Measurements from ENCODE around the gene ADGRV1.
A peak's percentile ranks its signal among the peaks of the same experiment; 100 is the strongest.
"Not testable (repeated sequence)": the region's sequence is repeated elsewhere in the genome, so short reads cannot be mapped to it uniquely, and the experiment has no call there.

Gene ADGRV1

DNA sequence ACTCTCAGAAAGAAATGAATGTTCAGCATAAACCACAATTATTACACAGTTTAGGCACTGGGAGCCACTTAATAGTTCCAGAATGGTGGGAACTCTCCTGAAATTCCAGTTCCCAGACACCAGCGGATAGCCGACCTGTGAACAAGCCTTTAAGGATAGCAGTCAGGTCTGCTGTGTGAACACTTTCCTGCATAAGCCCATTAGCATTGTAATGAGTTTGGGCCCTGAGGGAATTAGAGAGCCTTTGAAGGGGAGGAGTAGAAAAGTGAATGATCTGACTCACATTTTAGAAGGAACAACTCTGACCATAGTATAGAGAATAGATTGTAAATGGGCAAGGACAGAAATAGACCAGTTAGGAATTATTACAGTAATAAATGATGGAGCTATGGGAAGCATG is 189.1 kb downstream of the ADGRV1 start:
- no peak for DNase-seq

DNA sequence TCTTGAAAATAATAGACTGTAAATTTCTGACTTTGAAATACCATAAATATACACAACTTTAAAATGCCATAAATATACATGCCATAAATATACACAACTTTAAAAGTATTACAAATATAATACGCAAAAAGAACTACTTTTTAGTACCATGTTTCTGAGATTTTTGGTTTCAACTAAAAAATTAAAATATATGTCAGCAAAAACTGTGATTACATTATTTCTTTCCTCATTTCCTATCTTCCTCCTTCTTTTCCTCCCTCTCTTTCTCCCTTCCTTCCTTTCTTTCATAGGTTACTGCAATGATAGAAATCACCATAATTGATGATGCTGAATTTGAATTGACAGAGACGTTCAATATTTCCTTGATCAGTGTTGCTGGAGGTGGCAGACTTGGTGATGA is 200.5 kb downstream of the ADGRV1 start:
- DNase-seq = no peak

DNA sequence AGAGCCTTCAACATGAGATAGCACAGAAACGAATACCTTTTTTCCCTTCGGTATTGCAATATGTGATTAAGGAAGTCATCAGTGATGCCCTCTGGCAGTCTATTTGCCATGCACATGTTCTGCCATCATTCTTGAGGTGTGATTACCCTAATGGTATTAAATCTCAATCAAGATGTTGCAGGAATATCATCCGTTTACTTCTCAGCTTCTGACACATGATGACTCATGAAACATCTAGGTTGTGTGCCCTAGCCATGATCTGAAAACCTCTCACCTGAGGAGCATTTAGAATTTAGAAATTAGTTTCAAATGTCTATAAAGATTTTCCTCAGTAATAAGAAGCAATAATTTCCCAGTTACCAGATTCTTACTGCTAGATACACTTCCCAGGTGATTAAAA is 209.1 kb downstream of the ADGRV1 start:
- no peak for DNase-seq

DNA sequence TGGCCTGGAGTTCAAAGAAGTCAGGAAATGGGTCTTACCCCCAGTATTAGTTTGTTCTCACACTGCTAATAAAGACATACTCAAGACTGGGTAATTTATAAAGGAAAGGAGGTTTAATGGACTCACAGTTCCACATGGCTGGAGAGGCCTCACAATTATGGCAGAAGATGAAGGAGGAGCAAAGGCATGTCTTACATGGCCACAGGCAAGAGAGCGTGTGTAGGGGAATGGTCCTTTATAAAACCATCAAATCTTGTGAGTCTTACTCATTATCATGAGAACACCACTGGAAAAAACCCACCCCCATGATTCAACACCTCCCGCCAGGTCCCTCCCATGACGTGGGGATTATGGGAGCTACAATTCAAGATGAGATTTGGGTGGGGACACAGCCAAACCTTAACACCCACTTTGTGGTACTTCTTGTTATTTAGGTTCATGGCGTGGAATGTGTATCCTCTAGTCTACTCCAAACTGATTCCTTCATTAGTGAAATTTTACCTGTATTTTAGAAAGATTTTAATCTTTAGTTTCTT is 211.5 kb downstream of the ADGRV1 start:
- not testable (repeated sequence) for DNase-seq

DNA sequence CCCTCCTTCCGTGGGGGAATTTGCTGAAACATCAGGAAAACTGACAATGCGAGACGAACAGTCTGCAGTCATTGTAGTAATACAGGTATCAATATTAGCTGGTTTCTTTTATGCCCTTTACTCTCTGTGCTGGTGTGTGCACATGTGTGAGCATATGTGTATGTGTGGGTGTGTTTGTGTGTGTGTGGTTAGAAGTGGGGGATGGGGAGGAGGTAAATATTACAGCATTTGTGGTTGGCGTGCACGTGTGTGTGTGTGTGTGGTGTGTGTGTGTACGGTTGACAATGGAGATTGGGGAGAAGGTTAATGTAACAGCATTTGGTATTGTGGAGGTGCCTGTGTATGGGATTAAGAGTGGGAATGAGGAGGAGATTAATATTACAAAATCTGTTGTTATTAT is 219.4 kb downstream of the ADGRV1 start:
- DNase-seq = no peak

DNA sequence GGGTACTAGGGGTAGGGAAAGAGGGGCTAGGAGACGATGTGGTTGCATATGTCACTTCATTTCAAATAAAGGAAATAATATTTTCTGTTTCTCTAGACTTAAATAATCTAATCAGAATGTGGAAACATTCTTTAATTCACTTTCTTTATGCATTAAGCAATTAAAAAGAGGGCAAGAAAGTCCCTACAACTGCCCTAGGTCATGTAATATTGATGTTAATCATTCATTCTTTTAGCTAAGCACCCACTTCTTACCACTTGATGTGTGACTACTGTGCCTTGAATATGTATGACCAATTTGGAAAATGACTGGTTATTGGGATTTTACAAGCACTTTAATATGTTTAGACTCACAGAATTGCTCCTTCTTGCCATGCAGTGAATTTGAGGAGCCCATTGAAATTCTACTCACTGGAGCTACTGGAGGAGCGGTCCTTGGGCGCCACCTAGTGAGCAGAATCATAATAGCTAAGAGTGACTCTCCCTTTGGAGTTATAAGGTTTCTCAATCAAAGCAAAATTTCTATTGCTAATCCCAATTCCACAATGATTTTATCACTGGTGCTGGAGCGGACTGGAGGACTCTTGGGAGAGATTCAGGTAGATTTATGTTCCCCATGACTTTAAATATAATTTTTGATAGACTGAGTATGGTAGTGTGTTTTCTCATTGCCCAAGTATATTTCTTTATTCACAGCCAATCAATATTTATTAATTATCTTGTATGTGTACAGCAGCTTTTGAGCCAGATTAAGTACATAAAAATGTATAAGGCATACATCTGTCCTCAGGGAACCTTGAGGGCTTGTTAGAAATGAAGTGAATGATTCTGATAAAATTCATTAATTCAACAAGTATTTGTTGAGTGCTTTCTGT is 225.1 kb downstream of the ADGRV1 start:
- peak; percentile 78 for DNase-seq

DNA sequence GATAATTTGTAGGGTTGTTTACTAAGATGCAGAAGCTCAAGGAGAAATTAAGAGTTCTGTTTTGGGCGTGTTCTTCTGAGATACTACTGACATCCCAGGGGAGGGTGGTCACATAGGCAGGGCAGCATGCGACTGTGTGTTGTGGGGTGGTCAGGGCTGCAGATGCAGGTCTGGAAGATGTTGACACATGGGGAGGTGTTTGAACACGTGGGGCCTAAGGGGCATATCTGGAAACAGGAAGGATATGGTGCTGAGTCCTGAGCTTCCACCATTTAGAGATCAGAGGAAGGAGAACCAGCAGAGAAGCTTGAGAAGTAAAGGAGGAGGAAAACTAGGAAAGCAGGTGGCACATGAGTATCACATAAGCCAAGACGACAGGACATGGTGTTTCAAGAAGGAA is 228.2 kb downstream of the ADGRV1 start:
- DNase-seq = no peak

DNA sequence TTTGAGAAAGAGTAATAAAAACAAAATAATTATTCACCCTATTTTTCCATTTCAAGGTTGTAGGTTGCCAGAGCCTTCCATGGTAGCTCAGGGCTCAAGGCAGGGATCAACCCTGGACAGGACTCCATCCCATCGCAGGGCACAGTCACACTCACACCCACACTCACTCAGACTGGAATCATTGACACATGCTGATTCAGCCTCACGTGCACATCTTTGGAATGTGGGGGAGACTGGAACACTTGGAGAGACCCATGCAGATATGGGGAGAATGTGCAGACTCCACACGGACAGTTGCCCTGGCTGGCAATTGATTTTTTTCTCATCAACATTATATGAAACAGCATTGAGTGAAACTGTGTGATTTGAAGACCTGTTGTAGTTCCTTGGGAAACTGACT is 234.1 kb downstream of the ADGRV1 start:
- no peak for DNase-seq

DNA sequence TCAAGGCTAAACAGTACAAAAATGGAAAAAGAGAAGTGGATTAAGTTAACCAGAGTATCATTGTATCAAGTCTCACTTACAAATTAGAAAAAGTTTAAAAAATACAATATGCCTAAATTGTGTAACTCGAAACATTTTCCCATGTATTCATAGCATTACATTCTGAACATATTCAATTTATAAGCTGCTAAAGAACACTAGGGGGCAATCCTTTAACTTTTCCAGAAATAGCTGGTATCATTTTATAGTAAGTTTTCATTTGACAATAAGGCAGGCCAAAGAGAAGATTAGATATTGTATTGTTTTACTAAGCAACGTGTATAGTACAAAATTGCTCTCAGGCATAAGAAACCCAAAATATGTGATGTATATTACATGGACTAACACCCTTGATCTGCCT is 234.6 kb downstream of the ADGRV1 start:
- no peak for DNase-seq

DNA sequence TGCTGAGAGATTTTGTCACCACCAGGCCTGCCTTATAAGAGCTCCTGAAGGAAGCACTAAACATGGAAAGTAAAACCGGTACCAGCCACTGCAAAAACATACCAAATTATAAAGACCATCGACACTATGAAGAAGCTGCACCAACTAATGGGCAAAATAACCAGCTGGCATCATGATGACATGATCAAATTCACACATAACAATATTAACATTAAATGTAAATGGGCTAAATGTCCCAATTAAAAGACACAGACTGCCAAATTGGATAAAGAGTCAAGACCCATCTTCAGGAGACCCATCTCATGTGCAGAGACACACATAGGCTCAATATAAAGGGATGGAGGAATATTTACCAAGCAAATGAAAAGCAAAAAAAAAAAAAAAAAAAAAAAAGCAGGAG is 238.3 kb downstream of the ADGRV1 start:
- not testable (repeated sequence) for DNase-seq

DNA sequence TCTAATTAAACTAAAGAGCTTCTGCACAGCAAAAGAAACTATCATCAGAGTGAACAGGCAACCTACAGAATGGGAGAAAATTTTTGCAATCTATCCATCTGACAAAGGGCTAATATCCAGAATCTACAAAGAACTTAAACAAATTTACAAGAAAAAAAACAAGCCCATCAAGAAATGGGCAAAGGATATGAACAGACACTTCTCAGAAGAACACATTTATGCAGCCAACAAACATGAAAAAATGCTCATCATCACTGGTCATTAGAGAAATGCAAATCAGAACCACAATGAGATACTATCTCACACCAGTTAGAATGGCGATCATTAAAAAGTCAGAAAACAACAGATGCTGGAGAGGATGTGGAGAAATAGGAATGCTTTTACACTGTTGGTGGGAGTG is 241.5 kb downstream of the ADGRV1 start:
- DNase-seq = not testable (repeated sequence)

DNA sequence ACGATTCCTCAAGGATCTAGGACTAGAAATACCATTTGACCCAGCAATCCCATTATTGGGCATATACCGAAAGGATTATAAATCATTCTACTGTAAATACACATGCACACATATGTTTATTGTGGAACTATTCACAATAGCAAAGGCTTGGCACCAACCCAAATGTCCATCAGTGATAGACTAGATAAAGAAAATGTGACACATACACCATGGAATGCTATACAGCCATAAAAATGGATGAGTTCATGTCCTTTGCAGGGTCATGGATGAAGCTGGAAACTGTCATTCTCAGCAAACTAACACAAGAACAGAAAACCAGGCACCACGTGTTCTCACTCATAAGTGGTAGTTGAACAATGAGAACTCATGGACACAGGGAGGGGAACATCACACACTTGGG is 241.9 kb downstream of the ADGRV1 start:
- not testable (repeated sequence) for DNase-seq

DNA sequence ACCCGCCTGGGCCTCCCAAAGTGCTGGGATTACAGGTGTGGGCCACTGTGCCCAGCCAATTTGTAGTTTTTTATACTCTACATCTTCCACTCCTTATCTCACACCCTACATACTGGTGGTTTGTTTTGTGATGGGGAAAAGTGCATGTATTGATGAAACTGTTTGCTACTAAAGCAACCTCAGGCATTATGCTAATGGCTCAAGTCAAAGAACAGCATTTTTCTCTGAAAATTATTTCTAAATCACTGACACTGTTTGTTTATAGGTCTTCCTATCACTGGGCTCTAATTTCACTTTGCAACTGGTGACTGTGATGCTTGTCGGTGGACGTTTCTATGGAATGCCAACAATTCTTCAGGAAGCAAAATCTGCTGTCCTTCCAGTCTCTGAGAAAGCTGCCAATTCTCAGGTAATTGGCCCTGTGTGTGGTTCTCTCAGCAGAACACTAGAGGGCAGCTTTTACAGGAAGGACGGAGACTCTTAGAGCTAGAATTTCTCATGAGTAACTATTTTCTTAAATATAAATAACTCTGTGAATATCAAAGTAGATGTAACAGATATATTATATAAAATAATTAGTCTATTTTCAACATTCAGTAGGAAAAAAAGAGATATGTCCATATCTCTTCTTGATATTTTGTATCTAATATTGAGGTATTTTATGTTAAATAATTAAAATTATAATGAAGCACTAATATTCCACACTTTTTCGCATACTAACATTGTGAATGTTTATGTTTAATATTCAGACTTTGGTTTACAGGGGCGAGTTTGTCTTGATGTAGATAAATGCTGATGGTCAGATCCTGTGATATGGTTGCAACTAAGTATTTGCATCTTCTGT is 244.1 kb downstream of the ADGRV1 start:
- peak; percentile 0 for DNase-seq

DNA sequence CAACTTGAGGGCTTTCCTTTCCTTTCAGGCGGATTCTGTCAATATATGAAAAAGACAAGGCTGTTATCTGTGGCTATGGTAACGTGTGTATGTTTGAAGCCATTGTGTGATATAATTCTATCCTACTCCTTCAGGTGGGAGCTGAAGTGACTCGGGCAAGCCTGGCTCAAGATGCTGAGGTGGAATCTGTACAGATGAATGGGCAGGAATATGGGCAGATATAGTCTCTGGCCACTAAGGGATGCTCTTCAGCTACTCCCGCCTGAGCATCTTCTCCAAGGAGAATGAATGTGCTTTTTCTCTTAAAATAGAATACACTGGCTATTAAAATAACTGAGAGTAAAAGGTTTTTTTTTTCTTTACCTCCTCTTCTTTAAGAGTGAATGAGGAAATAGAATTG is 244.8 kb downstream of the ADGRV1 start:
- DNase-seq = no peak

DNA sequence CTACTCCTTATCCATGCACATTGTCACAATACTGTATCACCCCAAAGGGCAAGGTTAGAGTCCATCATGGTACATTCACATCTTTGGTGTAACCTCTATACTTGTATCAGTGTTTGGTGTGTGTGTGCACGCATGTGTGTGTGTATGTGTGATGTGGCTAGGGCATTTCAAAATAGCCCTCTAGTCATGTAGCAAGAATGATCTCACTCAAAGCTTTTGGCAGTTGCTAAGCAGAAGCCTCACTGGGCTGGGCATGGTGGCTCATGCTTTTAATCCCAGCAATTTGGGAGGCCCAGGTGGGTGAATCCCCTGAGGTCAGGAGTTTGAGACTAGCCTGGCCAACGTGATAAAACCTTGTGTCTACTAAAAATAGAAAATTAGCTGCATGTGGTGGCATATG is 245.3 kb downstream of the ADGRV1 start:
- no peak for DNase-seq

DNA sequence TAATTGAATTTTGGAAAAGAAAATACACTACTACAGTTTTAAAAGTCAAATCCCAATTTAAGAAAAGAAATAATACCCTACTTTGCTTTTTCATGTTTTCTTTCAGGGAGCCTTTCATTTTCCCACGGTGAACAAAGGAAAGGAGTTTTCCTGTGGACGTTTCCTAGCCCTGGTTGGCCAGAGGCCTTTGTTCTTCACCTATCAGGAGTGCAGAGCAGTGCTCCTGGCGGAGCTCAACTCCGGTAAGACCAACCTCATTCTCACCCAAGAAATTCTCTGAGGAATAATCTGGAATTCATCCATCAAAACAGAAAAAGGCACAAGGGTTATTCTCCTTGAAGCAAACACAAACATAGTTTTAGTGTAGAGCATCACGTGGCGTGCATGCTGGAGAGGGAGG is 248.9 kb downstream of the ADGRV1 start:
- DNase-seq = no peak

DNA sequence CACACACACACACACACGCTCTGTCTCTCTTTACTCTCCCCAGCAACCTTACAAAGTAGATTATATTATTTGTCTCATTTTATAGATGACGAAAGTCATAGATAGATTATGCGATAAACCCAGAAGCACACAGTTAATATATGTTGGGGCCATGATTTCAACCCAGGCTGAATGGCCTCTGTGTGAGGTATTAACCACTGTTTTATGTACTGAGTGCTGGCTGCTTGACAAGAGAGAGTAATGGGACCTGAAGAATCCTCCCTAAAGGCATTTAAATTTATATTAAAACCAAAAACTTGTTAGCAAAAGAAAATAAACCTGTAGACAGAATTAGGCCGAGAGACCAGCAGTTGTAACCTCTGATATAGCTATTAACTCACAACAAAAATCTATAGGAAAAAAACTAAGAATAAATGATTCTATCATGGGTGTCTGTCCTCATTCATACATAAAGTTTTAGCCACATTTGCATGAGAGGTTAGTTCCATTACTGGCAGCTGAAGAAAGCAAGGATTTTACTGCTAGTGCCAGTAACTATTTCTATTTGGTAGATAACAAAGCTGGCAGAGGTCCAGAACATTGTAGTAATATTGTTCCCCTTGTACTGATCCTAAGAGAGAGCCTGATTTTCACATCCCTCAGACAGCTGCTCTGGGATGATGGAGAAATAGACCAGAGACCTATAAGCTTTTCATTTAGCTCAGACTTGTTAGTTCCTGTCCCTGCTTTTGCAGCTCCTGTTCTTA is 250.9 kb downstream of the ADGRV1 start:
- DNase-seq = no peak

DNA sequence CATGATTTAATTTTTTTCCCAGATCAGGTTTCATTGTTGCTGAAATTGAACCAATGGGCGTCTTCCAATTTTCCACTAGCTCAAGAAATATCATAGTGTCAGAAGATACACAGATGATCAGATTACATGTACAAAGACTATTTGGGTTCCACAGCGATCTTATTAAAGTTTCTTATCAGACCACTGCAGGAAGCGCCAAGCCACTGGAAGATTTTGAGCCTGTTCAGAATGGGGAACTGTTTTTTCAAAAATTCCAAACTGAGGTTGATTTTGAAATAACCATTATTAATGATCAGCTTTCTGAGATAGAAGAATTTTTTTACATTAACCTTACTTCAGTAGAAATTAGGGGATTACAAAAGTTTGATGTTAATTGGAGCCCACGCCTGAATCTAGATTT is 251.6 kb downstream of the ADGRV1 start:
- DNase-seq = no peak

DNA sequence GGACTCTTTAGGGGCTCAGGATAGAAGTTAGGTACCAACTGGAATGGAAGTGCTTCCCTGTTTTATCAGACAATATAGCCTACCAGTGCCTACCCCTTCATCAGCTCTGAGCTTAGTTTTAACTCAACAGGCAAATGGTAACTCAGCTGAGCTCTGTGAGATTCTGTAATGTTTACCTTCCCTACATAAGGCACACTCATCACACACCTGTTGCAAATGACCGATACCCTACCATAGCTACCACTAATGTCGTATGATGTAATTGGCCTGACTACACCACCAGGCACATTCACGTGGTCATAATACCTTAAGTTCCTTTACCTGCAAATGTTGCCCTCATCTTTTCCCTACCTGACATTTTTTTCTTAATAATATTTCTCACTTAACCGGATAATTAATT is 254.8 kb downstream of the ADGRV1 start:
- DNase-seq = no peak

DNA sequence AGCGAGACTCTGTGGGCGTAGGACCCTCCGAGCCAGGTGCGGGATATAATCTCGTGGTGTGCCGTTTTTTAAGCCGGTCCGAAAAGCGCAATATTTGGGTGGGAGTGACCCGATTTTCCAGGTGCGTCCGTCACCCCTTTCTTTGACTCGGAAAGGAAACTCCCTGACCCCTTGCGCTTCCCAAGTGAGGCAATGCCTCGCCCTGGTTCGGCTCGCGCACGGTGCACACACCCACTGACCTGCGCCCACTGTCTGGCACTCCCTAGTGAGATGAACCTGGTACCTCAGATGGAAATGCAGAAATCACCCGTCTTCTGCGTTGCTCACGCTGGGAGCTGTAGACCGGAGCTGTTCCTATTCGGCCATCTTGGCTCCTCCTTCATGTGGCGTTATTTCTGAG is 263.5 kb downstream of the ADGRV1 start:
- not testable (repeated sequence) for DNase-seq

DNA sequence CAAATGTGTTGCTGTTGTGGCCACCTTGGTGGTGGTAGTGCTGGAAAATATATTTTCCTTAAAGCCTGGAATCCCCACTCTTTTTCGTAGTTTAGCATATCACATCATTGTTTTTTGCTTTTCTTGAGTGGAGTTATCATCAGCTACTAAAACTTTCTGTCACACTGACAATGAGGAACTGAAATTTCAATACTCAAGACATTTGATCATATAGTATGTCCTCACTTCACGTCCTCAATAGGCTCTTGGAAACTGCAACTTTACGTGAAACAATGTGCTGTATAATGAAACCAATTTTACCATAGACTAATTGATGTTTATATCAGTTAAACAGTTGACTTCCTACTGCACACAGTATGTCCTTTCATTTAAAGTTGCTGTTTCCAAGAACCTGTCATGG is 265.8 kb downstream of the ADGRV1 start:
- DNase-seq = no peak

DNA sequence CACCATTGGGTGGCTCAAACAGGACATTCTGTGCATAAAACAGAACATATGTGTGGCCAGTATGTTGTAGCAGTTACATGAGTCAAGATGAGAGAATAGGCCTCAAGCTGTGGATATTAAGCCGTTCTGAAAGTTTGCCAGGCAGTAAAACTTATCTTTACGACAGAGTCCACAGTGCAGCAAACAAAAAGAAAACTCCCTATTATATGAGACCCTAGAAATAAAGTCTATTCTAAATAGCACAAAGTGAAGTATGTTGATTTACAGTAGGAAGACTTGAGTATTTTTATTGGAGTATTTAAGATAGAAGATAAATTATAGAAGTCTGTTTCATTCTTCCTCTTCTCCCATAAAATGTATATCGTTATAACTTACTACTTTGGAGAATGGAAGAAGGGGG is 271.5 kb downstream of the ADGRV1 start:
- no peak for DNase-seq

DNA sequence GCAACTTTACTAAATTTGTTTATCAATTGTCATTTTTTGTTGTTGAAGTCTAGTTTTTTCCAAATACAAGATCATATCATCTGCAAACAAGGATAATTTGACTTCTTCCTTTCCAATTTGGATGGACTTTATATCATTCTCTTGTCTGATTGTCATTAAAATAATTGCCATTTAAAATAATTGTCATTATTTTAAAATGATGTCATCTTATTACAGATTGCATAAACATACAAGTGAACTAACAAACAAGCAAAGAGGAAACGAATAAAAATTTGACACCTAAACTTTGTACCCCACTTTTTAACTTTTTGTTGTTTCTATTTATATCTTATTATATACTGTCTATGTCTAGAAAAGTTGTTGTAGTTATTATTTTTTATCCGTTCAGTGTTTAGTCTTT is 275.2 kb downstream of the ADGRV1 start:
- no peak for DNase-seq

All from midbrain (tissue), 1 donor.